ENCODE results near the gene OR6N1.

DNA sequence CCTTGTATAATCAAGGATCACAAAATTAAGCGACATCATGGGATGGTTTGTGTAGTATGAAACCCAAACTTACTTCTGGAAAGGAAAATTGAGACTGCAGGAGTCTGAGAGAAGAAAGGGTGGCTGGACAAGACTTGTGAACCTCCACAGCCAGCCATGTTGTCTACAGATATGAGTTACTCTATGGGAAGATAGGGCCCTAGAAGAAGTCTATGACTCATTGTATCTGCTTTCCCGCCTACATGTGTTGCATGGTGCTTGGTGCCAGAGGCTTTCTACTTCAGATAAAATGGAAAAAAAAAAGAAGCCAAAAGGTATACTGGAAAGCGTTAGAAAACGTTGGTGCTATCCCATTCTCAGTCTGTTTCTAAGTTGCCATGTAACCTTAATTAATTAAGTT lies 27.7 kb upstream of the OR6N1 start:
- TF ChIP-seq, protein P1, sequence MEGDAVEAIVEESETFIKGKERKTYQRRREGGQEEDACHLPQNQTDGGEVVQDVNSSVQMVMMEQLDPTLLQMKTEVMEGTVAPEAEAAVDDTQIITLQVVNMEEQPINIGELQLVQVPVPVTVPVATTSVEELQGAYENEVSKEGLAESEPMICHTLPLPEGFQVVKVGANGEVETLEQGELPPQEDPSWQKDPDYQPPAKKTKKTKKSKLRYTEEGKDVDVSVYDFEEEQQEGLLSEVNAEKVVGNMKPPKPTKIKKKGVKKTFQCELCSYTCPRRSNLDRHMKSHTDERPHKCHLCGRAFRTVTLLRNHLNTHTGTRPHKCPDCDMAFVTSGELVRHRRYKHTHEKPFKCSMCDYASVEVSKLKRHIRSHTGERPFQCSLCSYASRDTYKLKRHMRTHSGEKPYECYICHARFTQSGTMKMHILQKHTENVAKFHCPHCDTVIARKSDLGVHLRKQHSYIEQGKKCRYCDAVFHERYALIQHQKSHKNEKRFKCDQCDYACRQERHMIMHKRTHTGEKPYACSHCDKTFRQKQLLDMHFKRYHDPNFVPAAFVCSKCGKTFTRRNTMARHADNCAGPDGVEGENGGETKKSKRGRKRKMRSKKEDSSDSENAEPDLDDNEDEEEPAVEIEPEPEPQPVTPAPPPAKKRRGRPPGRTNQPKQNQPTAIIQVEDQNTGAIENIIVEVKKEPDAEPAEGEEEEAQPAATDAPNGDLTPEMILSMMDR (IDR thresholded peaks at IDR 0.05), result no peak
- TF ChIP-seq POLR2A (IDR thresholded peaks at IDR 0.05), result no peak

Data from Peyer's patch (tissue), 4 donors.